T-cell (primary cell): ENCODE data around the gene RBKS. TPM values are rescaled to one million over a fixed set of nuclear protein-coding genes. Genes with fewer than 3 reads are reported as not detected.
"Not testable (repeated sequence)": the region's sequence is repeated elsewhere in the genome, so short reads cannot be mapped to it uniquely, and the experiment has no call there.

Experiments
- ATAC-seq, 4 experiments: fragments of 200-7000 bp in 3 of 4; fragments of 150-1000 bp in 1 of 4; cut with Tn5 transposase; replicated peaks in 1 of 4; 1 replicate in 3 of 4; 2 replicates in 1 of 4; pipeline ENCODE4 v1.10.0; 2021; ENCODE audit warnings: moderate library complexity in 3 of 4, mild to moderate bottlenecking in 2 of 4, moderate number of reproducible peaks in 1 of 4
- CTCF ChIA-PET, 2 donors: fragments of 300-600 bp; sonication (Branson Sonifier 250); formaldehyde crosslinking; loops; one replicate each; lab custom pipeline; 2022; ENCODE audit warnings: antibody characterized with exemption in 2 of 2; lab: Charles Lee
- POLR2A ChIA-PET, 2 donors: fragments of 300-600 bp; sonication (Branson Sonifier 250); formaldehyde crosslinking; loops; one replicate each; lab custom pipeline; 2022; ENCODE audit warnings: antibody characterized with exemption in 2 of 2; lab: Charles Lee
- DNase-seq, 35 experiments: peaks; one replicate each; pipeline versions ENCODE4 v3.0.0 to v3.0.0-alpha.2; 2013 to 2023
- H3K27ac ChIP-seq: one replicate; pipeline ENCODE4 v1.5.1; 2013; ENCODE audit warnings: low read length
- H3K27me3 ChIP-seq, 2 experiments: replicated peaks in 1 of 2; 1 replicate in 1 of 2; 2 replicates in 1 of 2; pipeline versions ENCODE4 v1.6.1 to v1.7.0; 2013; ENCODE audit warnings: low read length in 1 of 2, mixed read lengths in 1 of 2; ENCODE audit not compliant: control insufficient read depth in 2 of 2, insufficient read depth in 2 of 2; ENCODE audit errors: extremely low read depth in 1 of 2
- H3K36me3 ChIP-seq, 2 donors: 1 replicate in 1 of 2; 2 replicates in 1 of 2; pipeline versions ENCODE4 v1.6.1 to v1.7.0; 2013; ENCODE audit warnings: low read length in 1 of 2; ENCODE audit not compliant: control insufficient read depth in 2 of 2, insufficient read depth in 1 of 2; ENCODE audit errors: extremely low read depth in 1 of 2
- H3K4me1 ChIP-seq, 2 experiments: 1 replicate in 1 of 2; 2 replicates in 1 of 2; pipeline versions ENCODE4 v1.6.1 to v1.7.0; 2013; ENCODE audit warnings: low read length in 2 of 2, mixed read lengths in 1 of 2; ENCODE audit not compliant: insufficient read depth in 2 of 2, control insufficient read depth in 1 of 2; ENCODE audit errors: extremely low read depth in 1 of 2
- H3K4me3 ChIP-seq, 2 donors: 1 replicate in 1 of 2; 2 replicates in 1 of 2; pipeline versions ENCODE4 v1.5.1 to v1.7.0; 2013; ENCODE audit warnings: mild to moderate bottlenecking in 2 of 2, low read length in 1 of 2, moderate library complexity in 1 of 2; ENCODE audit not compliant: control insufficient read depth in 1 of 2; ENCODE audit errors: extremely low read depth in 1 of 2
- H3K9me3 ChIP-seq: 2 replicates; pipeline ENCODE4 v1.7.0; 2013
- H3K27ac Mint-ChIP-seq, 2 donors: one replicate each; pipeline ENCODE4 v1.8.0; 2020 to 2021; ENCODE audit warnings: mild to moderate bottlenecking in 2 of 2, mixed read lengths in 2 of 2
- H3K27me3 Mint-ChIP-seq, 2 donors: one replicate each; pipeline ENCODE4 v1.8.0; 2021 to 2022; ENCODE audit warnings: mixed read lengths in 2 of 2
- H3K36me3 Mint-ChIP-seq: one replicate; pipeline ENCODE4 v1.8.0; 2021; ENCODE audit warnings: mixed read lengths
- H3K4me1 Mint-ChIP-seq, 3 donors: one replicate each; pipeline ENCODE4 v1.8.0; 2020 to 2022; ENCODE audit warnings: mixed read lengths in 3 of 3, mild to moderate bottlenecking in 1 of 3
- H3K4me3 Mint-ChIP-seq, 3 donors: one replicate each; pipeline ENCODE4 v1.8.0; 2020 to 2022; ENCODE audit warnings: mild to moderate bottlenecking in 3 of 3, mixed read lengths in 3 of 3, moderate library complexity in 3 of 3
- H3K9me3 Mint-ChIP-seq, 3 donors: one replicate each; pipeline ENCODE4 v1.8.0; 2020 to 2022; ENCODE audit warnings: mixed read lengths in 3 of 3
- WGBS: methylation state at CpG from one replicate; pipeline ENCODE4 v1.1.5; 2013; ENCODE audit warnings: missing lambda C conversion rate; ENCODE audit not compliant: insufficient coverage; 5-methylcytosine and 5-hydroxymethylcytosine counted together
- total RNA-seq, 35 experiments: library from RNA in 6 of 35; stranded (reverse) in 6 of 35; fragments of 120-200 nt in 1 of 35; gene quantifications; one replicate each; pipeline versions ENCODE4 v1.2.1 to v1.2.4 and lab custom pipeline; 2013 to 2026

The RBKS gene
- total RNA-seq, 5 donors from 2014 or later (not counting 1 experiment from before 2014, with no cell fraction given) = 1.1 to 6.7 (median 1.5) TPM

DNA sequence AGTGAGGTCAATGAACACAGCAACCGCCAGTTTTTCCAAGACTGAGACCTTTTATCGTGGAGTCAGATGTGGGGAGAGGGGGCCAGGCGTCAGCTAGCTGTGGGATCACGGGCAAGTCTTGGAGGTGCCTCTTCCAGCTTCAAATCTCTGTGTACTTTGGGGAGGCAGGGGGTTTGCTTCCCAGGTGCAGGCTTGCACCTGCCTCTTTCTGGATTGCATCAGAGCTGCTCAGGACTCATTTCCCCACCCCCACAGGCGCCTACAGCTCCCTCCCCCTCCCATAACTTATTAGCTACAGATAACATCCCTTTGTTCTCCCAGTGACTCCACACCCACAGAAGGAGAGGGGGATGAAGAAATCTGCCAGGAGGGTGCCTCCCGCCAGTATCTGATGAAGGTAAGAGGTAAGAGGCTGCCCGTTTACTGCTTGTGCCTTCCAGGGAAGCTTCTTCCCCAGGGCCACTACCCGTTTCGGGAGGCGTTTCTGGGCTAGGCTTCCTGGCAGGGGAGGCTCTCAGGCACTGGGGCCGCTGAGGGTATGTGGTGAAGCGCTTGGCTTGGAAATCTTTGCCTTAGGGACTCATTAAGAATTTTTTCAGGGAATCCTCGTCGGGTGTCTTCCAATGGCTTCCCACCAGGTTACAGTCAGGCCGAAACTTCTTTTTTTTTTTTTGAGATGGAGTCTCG is 137.5 kb downstream of the RBKS start:
- Histone ChIP-seq H3K27ac (no peak overlapping the region), H3K4me3 (no peak overlapping the region), H3K36me3 (no peaks in the 10 kb centered on the region), H3K27me3 (peaks cover 0 to 23% of the 10 kb centered on the region in 2 experiments), H3K9me3 (no peaks in the 10 kb centered on the region), H3K4me1 (no peaks in the 10 kb centered on the region)
- CTCF ChIA-PET = no interaction called here
- ATAC-seq = no peak
- WGBS = 85% methylated on average over 13 of the region's 16 CpGs
- H3K4me1 Mint-ChIP-seq = no peaks in the 10 kb centered on the region
- peaks cover 7 to 14% (median 8%) of the 10 kb centered on the region in 3 donors for H3K9me3 Mint-ChIP-seq
- no peaks in the 10 kb centered on the region for H3K36me3 Mint-ChIP-seq
- peaks cover 6 to 15% of the 10 kb centered on the region in 2 donors for H3K27me3 Mint-ChIP-seq
- POLR2A ChIA-PET = no interaction called here
- no peak overlapping the region for H3K4me3 Mint-ChIP-seq
- no peak overlapping the region for H3K27ac Mint-ChIP-seq
- DNase-seq = no peak

DNA sequence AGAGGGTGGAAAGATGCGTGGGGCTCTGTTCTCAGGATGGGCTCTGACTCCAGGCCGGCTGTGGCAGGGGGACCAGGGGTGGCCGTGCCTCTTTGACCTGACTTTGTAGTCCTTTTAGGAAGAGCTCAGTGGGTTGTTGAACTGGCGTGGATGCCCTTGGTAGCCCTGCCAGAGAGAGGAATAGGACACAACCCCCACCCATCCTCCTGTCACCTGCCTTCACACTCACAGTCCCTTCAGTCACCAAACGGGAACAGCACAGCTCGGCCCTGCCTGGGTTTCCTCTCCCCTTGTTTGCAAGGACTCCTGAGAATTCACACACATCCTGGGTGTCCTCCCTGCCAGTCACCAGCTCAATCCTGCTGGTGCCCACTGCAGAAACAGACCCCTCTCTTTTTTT is 138.8 kb downstream of the RBKS start:
- Histone ChIP-seq H3K9me3 (no peaks in the 10 kb centered on the region), H3K4me3 (no peak overlapping the region), H3K36me3 (no peaks in the 10 kb centered on the region), H3K27me3 (peaks cover 0 to 23% of the 10 kb centered on the region in 2 experiments), H3K27ac (no peak overlapping the region), H3K4me1 (no peaks in the 10 kb centered on the region)
- no peak for DNase-seq
- no peak overlapping the region for H3K27ac Mint-ChIP-seq
- no CpG with 5 or more reads among the region's 6 CpGs for WGBS
- no peaks in the 10 kb centered on the region for H3K36me3 Mint-ChIP-seq
- ChIA-PET POLR2A (interaction anchor here in 1 of 2 donors (0.6 kb wide), 2 partner anchors 54 to 1065 kb away, joined by 4 to 14 read pairs; no protein-coding TSS in a partner anchor), CTCF (interaction anchor here in 1 of 2 donors (0.6 kb wide), 1 partner anchor 46 kb away, joined by 3 read pairs; no protein-coding TSS in a partner anchor)
- no peak for ATAC-seq
- H3K4me3 Mint-ChIP-seq = no peak overlapping the region
- H3K9me3 Mint-ChIP-seq = peaks cover 7 to 14% (median 8%) of the 10 kb centered on the region in 3 donors
- no peaks in the 10 kb centered on the region for H3K4me1 Mint-ChIP-seq
- peaks cover 6 to 16% of the 10 kb centered on the region in 2 donors for H3K27me3 Mint-ChIP-seq

DNA sequence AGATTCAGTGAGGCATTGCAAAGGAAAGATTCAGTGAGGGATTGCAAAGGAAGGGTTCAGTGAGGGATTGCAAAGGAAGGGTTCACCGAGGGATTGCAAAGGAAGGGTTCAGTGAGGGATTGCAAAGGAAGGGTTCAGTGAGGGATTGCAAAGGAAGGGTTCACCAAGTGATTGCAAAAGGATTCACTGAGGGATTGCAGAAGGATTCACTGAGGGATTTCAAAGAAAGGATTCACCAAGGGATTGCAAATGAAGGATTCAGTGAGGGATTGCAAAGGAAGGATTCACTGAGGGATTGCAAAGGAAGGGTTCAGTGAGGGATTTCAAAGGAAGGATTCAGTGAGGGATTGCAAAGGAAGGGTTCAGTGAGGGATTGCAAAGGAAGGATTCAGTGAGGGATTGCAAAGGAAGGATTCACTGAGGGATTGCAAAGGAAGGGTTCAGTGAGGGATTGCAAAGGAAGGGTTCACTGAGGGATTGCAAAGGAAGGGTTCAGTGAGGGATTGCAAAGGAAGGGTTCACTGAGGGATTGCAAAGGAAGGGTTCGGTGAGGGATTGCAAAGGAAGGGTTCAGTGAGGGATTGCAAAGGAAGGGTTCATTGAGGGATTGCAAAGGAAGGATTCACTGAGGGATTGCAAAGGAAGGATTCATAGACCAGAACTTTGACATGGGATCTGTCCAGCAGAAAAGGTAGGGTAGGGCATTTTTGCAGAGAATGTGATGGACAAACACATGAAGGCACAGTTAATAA is 141.2 kb downstream of the RBKS start:
- H3K9me3 ChIP-seq, H3K27ac ChIP-seq, H3K4me3 ChIP-seq, H3K36me3 Mint-ChIP-seq, H3K36me3 ChIP-seq, H3K4me3 Mint-ChIP-seq, DNase-seq, CTCF ChIA-PET, POLR2A ChIA-PET, H3K27ac Mint-ChIP-seq, ATAC-seq, H3K4me1 ChIP-seq, H3K4me1 Mint-ChIP-seq: not testable (repeated sequence)
- H3K27me3 ChIP-seq = peaks cover 0 to 16% of the 10 kb centered on the region in 2 experiments
- 89% methylated on average over 2 of the region's 2 CpGs for WGBS
- peaks cover 7 to 18% (median 8%) of the 10 kb centered on the region in 3 donors for H3K9me3 Mint-ChIP-seq
- H3K27me3 Mint-ChIP-seq = peaks cover 6 to 20% of the 10 kb centered on the region in 2 donors

DNA sequence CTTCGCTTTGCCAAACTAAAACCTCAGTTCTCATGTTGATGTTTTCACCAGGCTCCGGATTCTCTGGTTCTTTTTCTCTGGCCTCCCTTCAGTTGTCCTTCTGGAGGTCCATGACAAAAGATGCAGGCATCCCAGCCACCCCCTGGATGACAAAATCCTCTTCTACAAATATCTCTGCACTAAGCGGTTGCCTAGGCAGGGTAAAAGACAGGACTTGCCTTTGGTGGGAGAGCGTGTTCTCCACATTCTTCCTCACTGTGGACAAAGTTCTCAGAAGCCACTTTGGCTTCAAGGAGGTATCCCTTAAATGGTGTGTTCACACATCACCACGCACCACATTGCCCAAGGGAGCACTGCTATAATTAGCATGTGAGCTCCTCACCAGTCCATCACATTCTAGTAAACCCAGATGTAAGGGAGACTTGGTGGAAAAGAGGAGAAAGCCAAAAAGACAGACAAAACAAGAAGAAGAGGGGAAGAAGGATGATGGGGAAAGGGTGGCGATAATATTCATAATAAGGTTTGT is 142.3 kb downstream of the RBKS start:
- Histone ChIP-seq H3K27ac (no peak overlapping the region), H3K9me3 (no peaks in the 10 kb centered on the region), H3K27me3 (peaks cover 0 to 13% of the 10 kb centered on the region in 2 experiments), H3K4me3 (no peak overlapping the region), H3K4me1 (no peaks in the 10 kb centered on the region), H3K36me3 (no peaks in the 10 kb centered on the region)
- no peak for ATAC-seq
- Mint-ChIP-seq H3K4me3 (no peak overlapping the region), H3K27me3 (peaks cover 4 to 15% of the 10 kb centered on the region in 2 donors), H3K4me1 (no peaks in the 10 kb centered on the region), H3K27ac (no peak overlapping the region), H3K36me3 (peaks cover 3% of the 10 kb centered on the region), H3K9me3 (peaks cover 7 to 18% (median 8%) of the 10 kb centered on the region in 3 donors)
- 100% methylated on average over 3 of the region's 6 CpGs for WGBS
- POLR2A ChIA-PET = no interaction called here
- no peak for DNase-seq
- CTCF ChIA-PET = interaction anchor here in 1 of 2 donors (0.6 kb wide), 1 partner anchor 27 kb away, joined by 3 read pairs; no protein-coding TSS in a partner anchor

DNA sequence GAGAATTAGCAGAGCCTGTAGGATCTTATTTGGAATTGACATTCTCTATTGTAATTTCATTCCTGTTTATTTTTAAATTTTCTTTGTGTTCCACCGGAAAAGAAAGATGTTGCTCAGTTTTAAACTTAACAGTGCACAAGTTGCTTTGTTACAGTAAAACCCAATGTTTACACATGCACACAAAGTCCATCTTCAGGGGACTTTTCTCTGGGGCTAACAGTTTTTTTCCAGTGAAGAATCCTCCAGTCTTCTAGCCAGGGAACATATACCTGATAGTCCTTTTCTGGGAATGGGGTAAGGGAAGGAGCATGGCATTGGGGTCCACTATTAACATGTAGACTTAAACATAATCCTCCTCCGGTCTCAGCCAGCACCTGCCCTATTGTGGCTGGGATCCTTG is 143.9 kb downstream of the RBKS start:
- POLR2A ChIA-PET = no interaction called here
- CTCF ChIA-PET = no interaction called here
- Histone ChIP-seq H3K4me3 (no peak overlapping the region), H3K4me1 (no peaks in the 10 kb centered on the region), H3K9me3 (no peaks in the 10 kb centered on the region), H3K36me3 (no peaks in the 10 kb centered on the region), H3K27me3 (peaks cover 0 to 5% of the 10 kb centered on the region in 2 experiments), H3K27ac (no peak overlapping the region)
- H3K27me3 Mint-ChIP-seq = peaks cover 4 to 10% of the 10 kb centered on the region in 2 donors
- H3K27ac Mint-ChIP-seq = no peak overlapping the region
- H3K4me1 Mint-ChIP-seq = no peaks in the 10 kb centered on the region
- peaks cover 3% of the 10 kb centered on the region for H3K36me3 Mint-ChIP-seq
- peaks cover 7 to 18% (median 8%) of the 10 kb centered on the region in 3 donors for H3K9me3 Mint-ChIP-seq
- no peak for ATAC-seq
- no CpG with 5 or more reads among the region's 2 CpGs for WGBS
- no peak for DNase-seq
- H3K4me3 Mint-ChIP-seq = no peak overlapping the region

DNA sequence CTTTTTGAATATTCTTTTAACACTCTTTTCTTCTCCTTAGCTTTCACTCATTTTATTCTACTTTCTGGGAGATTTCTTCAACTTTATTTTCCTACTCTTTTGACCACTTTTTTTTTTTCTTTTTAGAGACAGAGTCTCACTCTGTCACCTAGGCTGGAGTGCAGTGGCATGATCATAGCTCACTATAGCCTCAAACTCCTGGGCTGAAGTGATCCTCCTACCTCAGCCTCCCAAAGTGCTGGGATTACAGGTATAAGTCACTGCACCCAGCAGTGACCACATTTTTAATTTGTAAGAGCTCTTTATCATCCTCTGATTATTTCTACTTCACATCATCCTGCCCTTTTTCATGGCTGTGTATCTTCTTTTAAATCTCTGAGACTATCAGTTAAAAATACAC is 144.7 kb downstream of the RBKS start:
- H3K27me3 ChIP-seq, H3K27ac ChIP-seq, H3K4me1 ChIP-seq, H3K4me1 Mint-ChIP-seq, CTCF ChIA-PET, H3K9me3 ChIP-seq, ATAC-seq, DNase-seq, H3K27ac Mint-ChIP-seq, H3K4me3 ChIP-seq, H3K4me3 Mint-ChIP-seq, H3K36me3 ChIP-seq, H3K36me3 Mint-ChIP-seq: not testable (repeated sequence)
- POLR2A ChIA-PET = interaction anchor here in 1 of 2 donors (0.6 kb wide), 1 partner anchor 857 kb away, joined by 3 read pairs; no protein-coding TSS in a partner anchor
- Mint-ChIP-seq H3K9me3 (peaks cover 7 to 18% (median 8%) of the 10 kb centered on the region in 3 donors), H3K27me3 (peaks cover 4 to 12% of the 10 kb centered on the region in 2 donors)
